ENCODE measurements around the gene ZSCAN31. TPM values are rescaled to one million over a fixed set of nuclear protein-coding genes. Genes with fewer than 3 reads are reported as not detected.

Gene ZSCAN31
- total RNA-seq, 1 donor from 2014 or later, result 0.21 TPM

DNA sequence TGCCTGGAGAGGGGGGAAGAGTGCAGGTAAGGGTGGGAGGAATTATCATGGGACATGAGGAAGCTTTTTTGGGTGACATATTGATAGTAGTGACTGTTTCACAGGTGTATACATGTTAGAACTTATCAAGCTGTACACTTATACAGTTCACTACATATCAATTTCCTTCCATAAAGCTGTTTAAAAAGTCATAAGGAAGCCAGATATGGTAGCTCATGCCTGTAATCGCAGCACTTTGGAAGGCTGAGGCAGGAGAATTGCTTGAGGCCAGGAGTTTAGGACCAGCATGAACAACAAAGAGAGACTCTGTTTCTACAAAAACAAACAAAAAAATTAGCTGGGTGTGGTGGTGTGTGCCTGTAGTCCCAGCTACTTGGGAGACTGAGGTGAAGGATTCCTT lies 41.9 kb upstream of the ZSCAN31 start:
- TF ChIP-seq, protein P1, sequence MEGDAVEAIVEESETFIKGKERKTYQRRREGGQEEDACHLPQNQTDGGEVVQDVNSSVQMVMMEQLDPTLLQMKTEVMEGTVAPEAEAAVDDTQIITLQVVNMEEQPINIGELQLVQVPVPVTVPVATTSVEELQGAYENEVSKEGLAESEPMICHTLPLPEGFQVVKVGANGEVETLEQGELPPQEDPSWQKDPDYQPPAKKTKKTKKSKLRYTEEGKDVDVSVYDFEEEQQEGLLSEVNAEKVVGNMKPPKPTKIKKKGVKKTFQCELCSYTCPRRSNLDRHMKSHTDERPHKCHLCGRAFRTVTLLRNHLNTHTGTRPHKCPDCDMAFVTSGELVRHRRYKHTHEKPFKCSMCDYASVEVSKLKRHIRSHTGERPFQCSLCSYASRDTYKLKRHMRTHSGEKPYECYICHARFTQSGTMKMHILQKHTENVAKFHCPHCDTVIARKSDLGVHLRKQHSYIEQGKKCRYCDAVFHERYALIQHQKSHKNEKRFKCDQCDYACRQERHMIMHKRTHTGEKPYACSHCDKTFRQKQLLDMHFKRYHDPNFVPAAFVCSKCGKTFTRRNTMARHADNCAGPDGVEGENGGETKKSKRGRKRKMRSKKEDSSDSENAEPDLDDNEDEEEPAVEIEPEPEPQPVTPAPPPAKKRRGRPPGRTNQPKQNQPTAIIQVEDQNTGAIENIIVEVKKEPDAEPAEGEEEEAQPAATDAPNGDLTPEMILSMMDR (IDR thresholded peaks at IDR 0.05), result no peak
- Histone ChIP-seq H3K4me3 (no peak overlapping the region), H3K27me3 (no peaks in the 10 kb centered on the region), H3K9me3 (peaks cover 0 to 11% of the 10 kb centered on the region in 2 donors), H3K4me1 (peaks cover 0 to 2% of the 10 kb centered on the region in 2 donors), H3K27ac (no peak overlapping the region), H3K36me3 (peaks cover 11 to 37% of the 10 kb centered on the region in 2 donors)
- intact Hi-C loops (cut with DNase I), result no loop called here
- DNase-seq (ENCODE audit: low spot score in 2 of 2), result no peak

GRCh38 chr6:28373925-28374324 lies 38.0 kb upstream of the ZSCAN31 start:
- Histone ChIP-seq H3K4me1 (no peaks in the 10 kb centered on the region), H3K27ac (no peak overlapping the region), H3K27me3 (no peaks in the 10 kb centered on the region), H3K4me3 (no peak overlapping the region), H3K36me3 (peaks cover 0 to 14% of the 10 kb centered on the region in 2 donors), H3K9me3 (peaks cover 0 to 7% of the 10 kb centered on the region in 2 donors)
- no peak for DNase-seq (ENCODE audit: low spot score in 2 of 2)
- TF ChIP-seq, protein P1 (IDR thresholded peaks at IDR 0.05), result no peak
- intact Hi-C loops (cut with DNase I), result no loop called here

DNA sequence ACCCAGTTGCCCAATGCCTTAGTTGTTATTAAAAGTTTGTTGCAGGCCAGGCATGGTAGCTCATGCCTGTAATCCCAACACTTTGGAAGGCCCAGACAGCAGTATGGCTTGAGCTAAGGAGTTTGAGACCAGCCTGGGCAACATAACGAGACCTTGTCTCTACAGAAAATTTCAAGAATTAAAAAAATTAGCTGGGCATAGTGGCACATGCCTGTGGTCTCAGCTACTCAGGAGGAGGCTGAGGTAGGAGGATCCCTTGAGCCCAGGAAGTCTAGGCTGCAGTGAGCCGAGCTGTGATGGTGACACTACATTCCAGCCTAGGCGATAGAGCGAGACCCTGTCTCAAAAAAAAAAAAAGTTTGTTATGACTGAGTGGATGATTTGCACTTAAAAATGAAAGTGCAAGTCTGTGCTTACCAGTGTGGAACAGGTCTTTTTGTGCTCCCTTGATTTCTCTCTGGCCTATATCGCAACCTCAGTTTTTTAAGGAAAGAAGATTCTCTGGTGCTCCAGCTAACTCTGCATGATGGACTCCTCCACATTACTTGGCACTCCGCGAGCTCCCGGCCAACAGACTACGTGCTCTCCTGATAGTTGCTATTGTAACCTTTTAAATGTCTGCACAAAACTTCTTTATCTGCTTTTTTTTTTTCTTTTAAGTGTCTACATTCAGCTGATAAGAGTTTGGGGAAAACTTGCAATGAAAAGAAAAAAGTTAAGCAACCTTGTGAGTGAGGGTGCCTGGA lies 35.9 kb upstream of the ZSCAN31 start:
- no peaks in the 10 kb centered on the region for H3K9me3 ChIP-seq
- TF ChIP-seq, protein P1 (IDR thresholded peaks at IDR 0.05), result no peak
- intact Hi-C loops (cut with DNase I), result no loop called here
- no peak for DNase-seq (ENCODE audit: low spot score in 2 of 2)
- H3K36me3 ChIP-seq, result peaks cover 0 to 3% of the 10 kb centered on the region in 2 donors
- no peaks in the 10 kb centered on the region for H3K4me1 ChIP-seq
- no peak overlapping the region for H3K27ac ChIP-seq
- no peaks in the 10 kb centered on the region for H3K27me3 ChIP-seq
- H3K4me3 ChIP-seq, result no peak overlapping the region

DNA sequence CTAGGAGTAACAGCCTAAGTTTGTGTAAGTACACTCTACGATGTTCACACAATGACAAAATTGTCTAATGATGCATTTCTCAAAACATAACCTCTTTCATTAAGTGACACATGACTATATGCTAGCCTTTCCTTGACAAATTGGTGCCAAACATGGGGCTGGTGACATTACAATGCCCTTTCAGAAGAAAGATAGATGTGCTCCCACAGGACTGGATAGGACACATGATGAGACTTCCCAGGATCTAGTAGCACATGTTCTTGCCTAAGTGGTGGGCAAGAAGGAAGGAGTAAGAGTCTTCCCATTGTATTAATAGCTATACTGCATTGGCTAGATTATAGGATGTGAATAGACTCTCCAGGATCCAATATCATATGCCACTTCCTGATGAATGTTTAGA lies 35.3 kb upstream of the ZSCAN31 start:
- no peaks in the 10 kb centered on the region for H3K27me3 ChIP-seq
- no peak overlapping the region for H3K4me3 ChIP-seq
- H3K4me1 ChIP-seq, result no peaks in the 10 kb centered on the region
- no peak overlapping the region for H3K27ac ChIP-seq
- TF ChIP-seq, protein P1 (IDR thresholded peaks at IDR 0.05), result no peak
- intact Hi-C loops (cut with DNase I), result no loop called here
- H3K9me3 ChIP-seq, result no peaks in the 10 kb centered on the region
- DNase-seq (ENCODE audit: low spot score in 2 of 2), result no peak
- peaks cover 0 to 8% of the 10 kb centered on the region in 2 donors for H3K36me3 ChIP-seq

DNA sequence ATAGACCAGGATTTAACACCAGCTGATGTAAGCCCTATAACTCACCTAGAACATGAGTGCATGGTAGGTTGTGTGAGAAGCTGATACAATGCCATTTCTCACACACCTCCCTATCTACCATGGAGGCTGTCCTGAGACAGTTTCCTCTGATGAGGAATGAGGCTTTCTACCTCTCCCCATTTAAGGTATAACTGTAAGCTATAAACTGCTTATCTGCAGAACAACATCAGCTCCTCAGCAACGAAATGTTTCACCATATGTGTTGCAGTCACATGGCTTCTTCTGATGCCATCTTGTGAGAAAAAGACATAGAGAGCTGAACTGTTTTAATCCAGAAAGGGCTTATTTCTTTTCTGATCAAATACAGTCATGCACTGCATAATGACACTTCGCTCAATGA lies 34.5 kb upstream of the ZSCAN31 start:
- Histone ChIP-seq H3K4me1 (no peaks in the 10 kb centered on the region), H3K36me3 (peaks cover 6 to 16% of the 10 kb centered on the region in 2 donors), H3K27ac (no peak overlapping the region), H3K27me3 (no peaks in the 10 kb centered on the region), H3K9me3 (no peaks in the 10 kb centered on the region), H3K4me3 (no peak overlapping the region)
- intact Hi-C loops (cut with DNase I), result no loop called here
- no peak for DNase-seq (ENCODE audit: low spot score in 2 of 2)
- TF ChIP-seq, protein P1 (IDR thresholded peaks at IDR 0.05), result no peak

Data from ascending aorta (tissue), 2 donors.